Ascending aorta (tissue), 2 donors: Measurements from ENCODE around the gene SPAG17. TPM values are rescaled to one million over a fixed set of nuclear protein-coding genes. Genes with fewer than 3 reads are reported as not detected.

Experiments used
- DNase-seq, 2 donors: peaks; one replicate each; pipeline ENCODE4 v3.0.0-alpha.2; 2019; ENCODE audit warnings: low spot score in 2 of 2
- H3K27ac ChIP-seq, 2 donors: fragments of 200-600 bp; sonication (generic); one replicate each; pipeline ENCODE4 v1.5.1; 2016 to 2017; ENCODE audit warnings: mild to moderate bottlenecking in 1 of 2
- H3K27me3 ChIP-seq: fragments of 200-600 bp; sonication (generic); one replicate; pipeline ENCODE4 v1.5.1; 2017
- H3K36me3 ChIP-seq, 2 donors: fragments of 200-600 bp; sonication (generic); one replicate each; pipeline ENCODE4 v1.5.1; 2016
- H3K4me1 ChIP-seq, 2 donors: fragments of 200-600 bp; sonication (generic); one replicate each; pipeline ENCODE4 v1.5.1; 2016 to 2017; ENCODE audit warnings: mild to moderate bottlenecking in 1 of 2
- H3K4me3 ChIP-seq, 2 donors: fragments of 200-600 bp; sonication (generic); one replicate each; pipeline ENCODE4 v1.5.1; 2016 to 2017; ENCODE audit warnings: mild to moderate bottlenecking in 1 of 2
- H3K9me3 ChIP-seq, 2 donors: fragments of 200-600 bp; sonication (generic); one replicate each; pipeline ENCODE4 v1.5.1; 2016
- CTCF ChIP-seq, 3 experiments: fragments of 200-600 bp in 2 of 3; fragments of 450-650 bp in 1 of 3; sonication (generic) in 2 of 3; IDR thresholded peaks; one replicate each; pipeline ENCODE4 v1.5.1; 2016 to 2019; ENCODE audit warnings: antibody characterized with exemption in 3 of 3, mild to moderate bottlenecking in 1 of 3, moderate library complexity in 1 of 3
- intact Hi-C: fragments of 100-400 bp; cut with DNase I; formaldehyde crosslinking; loops from one replicate; pipeline ENCODE4 v1.15.1; 2023
- total RNA-seq: library from RNA; depleted of rRNA; stranded (reverse); fragments of >200 nt; gene quantifications from one replicate; pipeline ENCODE4 v1.1.0, GENCODE V29; 2016

SPAG17 gene
- total RNA-seq, 1 donor from 2014 or later = not detected

DNA sequence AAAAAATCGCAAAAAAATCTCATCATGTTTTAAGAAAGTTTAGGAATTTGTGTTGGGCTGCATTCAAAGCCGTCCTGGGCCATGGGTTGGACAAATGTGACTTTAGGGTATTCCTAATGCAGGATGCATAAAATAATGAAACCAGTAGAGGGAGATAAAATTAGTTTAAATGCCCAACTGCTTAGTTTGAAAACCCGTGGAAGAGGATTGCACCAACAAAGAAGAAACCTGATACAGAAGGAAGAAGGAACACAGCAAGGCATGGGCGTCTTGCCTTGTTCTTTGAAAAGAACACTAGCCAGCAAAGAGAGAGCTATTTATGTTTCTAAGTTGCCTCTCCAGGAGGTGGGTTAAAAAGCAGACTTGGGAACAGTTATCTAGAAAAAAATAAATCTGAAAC lies 217.6 kb downstream of the SPAG17 start:
- Histone ChIP-seq H3K36me3 (no peaks in the 10 kb centered on the region), H3K9me3 (no peaks in the 10 kb centered on the region), H3K27ac (no peak overlapping the region), H3K4me1 (no peaks in the 10 kb centered on the region), H3K27me3 (no peaks in the 10 kb centered on the region), H3K4me3 (no peak overlapping the region)
- no peak for DNase-seq
- no peak for TF ChIP-seq CTCF (IDR thresholded peaks at IDR 0.05)
- intact Hi-C loops = no loop called here

- Histone ChIP-seq H3K27ac (no peak overlapping the region), H3K4me3 (no peak overlapping the region), H3K27me3 (no peaks in the 10 kb centered on the region), H3K36me3 (peaks cover 13 to 25% of the 10 kb centered on the region in 2 donors), H3K4me1 (no peaks in the 10 kb centered on the region), H3K9me3 (no peaks in the 10 kb centered on the region)
- TF ChIP-seq CTCF (IDR thresholded peaks at IDR 0.05) = no peak
- DNase-seq = no peak
- intact Hi-C loops = no loop called here
Observed at GRCh38 chr1:117964290-117965038, 220.6 kb downstream of the SPAG17 start.

GRCh38 chr1:117959364-117959763 lies 225.7 kb downstream of the SPAG17 start:
- Histone ChIP-seq H3K4me1 (no peaks in the 10 kb centered on the region), H3K4me3 (no peak overlapping the region), H3K36me3 (peaks cover 40 to 70% of the 10 kb centered on the region in 2 donors), H3K27ac (no peak overlapping the region), H3K27me3 (no peaks in the 10 kb centered on the region), H3K9me3 (no peaks in the 10 kb centered on the region)
- intact Hi-C loops = no loop called here
- no peak for DNase-seq
- no peak for TF ChIP-seq CTCF (IDR thresholded peaks at IDR 0.05)

GRCh38 chr1:117952386-117952785 lies 232.6 kb downstream of the SPAG17 start:
- Histone ChIP-seq H3K9me3 (no peaks in the 10 kb centered on the region), H3K4me1 (no peaks in the 10 kb centered on the region), H3K4me3 (no peak overlapping the region), H3K27ac (no peak overlapping the region), H3K27me3 (no peaks in the 10 kb centered on the region), H3K36me3 (peaks cover 57 to 87% of the 10 kb centered on the region in 2 donors)
- no peak for TF ChIP-seq CTCF (IDR thresholded peaks at IDR 0.05)
- no peak for DNase-seq
- intact Hi-C loops = no loop called here

DNA sequence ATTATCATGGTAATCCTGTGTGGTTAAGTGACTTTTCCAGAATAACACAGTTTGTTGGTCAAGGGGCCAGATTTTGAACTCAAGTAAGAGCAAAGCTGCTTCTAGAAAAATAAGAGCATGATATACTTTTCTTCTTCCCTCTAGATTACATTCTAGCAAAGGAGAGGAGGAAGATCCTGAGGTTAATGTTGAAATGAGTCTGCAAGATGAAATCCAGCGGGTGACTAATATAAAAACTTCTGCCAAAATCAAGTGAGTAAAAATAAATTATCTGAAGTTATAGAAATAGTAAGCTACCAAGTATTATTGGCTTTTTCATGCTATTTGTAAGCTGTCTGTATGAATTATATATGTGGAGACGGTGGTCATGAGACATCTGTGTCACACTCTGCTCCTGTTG lies 242.7 kb downstream of the SPAG17 start:
- Histone ChIP-seq H3K36me3 (peaks cover 63 to 97% of the 10 kb centered on the region in 2 donors), H3K4me3 (no peak overlapping the region), H3K4me1 (no peaks in the 10 kb centered on the region), H3K27ac (no peak overlapping the region), H3K9me3 (no peaks in the 10 kb centered on the region), H3K27me3 (no peaks in the 10 kb centered on the region)
- no peak for DNase-seq
- TF ChIP-seq CTCF (IDR thresholded peaks at IDR 0.05) = no peak
- intact Hi-C loops = no loop called here
